ENCODE measurements around the gene LIN54.

- TF ChIP-seq CTCF (conservative IDR thresholded peaks at IDR 0.05; ENCODE audit: low read length) (no peak), EZH2phosphoT487 (IDR thresholded peaks at IDR 0.05; ENCODE audit: borderline replicate concordance, low read depth, low read length) (no peak)
These were observed 14.9 kb upstream of the LIN54 start for GRCh38 chr4:83025563-83025962.

Data from OCI-LY7 (cell line).